ENCODE results near the gene NIPAL3. TPM values are rescaled to one million over a fixed set of nuclear protein-coding genes. Genes with fewer than 3 reads are reported as not detected.

NIPAL3 gene
- total RNA-seq, 1 donor = 31.8 TPM

GRCh38 chr1:24412408-24412807 lies 3.2 kb upstream of the NIPAL3 start:
- H3K36me3 ChIP-seq (ENCODE audit: insufficient read depth, low read length) = no peaks in the 10 kb centered on the region
- TF ChIP-seq, protein P1, sequence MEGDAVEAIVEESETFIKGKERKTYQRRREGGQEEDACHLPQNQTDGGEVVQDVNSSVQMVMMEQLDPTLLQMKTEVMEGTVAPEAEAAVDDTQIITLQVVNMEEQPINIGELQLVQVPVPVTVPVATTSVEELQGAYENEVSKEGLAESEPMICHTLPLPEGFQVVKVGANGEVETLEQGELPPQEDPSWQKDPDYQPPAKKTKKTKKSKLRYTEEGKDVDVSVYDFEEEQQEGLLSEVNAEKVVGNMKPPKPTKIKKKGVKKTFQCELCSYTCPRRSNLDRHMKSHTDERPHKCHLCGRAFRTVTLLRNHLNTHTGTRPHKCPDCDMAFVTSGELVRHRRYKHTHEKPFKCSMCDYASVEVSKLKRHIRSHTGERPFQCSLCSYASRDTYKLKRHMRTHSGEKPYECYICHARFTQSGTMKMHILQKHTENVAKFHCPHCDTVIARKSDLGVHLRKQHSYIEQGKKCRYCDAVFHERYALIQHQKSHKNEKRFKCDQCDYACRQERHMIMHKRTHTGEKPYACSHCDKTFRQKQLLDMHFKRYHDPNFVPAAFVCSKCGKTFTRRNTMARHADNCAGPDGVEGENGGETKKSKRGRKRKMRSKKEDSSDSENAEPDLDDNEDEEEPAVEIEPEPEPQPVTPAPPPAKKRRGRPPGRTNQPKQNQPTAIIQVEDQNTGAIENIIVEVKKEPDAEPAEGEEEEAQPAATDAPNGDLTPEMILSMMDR (IDR thresholded peaks at IDR 0.05; ENCODE audit: extremely low read depth, low read depth, low read length) = no peak
- peaks cover 49% of the 10 kb centered on the region for H3K4me1 ChIP-seq (ENCODE audit: insufficient read depth, low read length)
- peak overlapping the region; percentile 86 for H3K27ac ChIP-seq (ENCODE audit: low read depth, low read length)
- H4K20me1 ChIP-seq (ENCODE audit: insufficient read depth, low read length) = no peaks in the 10 kb centered on the region
- H3K27me3 ChIP-seq (ENCODE audit: insufficient read depth, low read length) = no peaks in the 10 kb centered on the region
- peaks cover 12% of the 10 kb centered on the region for H3K79me2 ChIP-seq (ENCODE audit: insufficient read depth, low read length)
- no peak for DNase-seq (ENCODE audit: insufficient read length, low spot score, missing footprints)
- no peak overlapping the region for H3K4me3 ChIP-seq (ENCODE audit: insufficient read depth, low read length)
- no peaks in the 10 kb centered on the region for H3K9me3 ChIP-seq (ENCODE audit: low read depth, low read length)
- peak overlapping the region; percentile 85 for H3K4me2 ChIP-seq (ENCODE audit: insufficient read depth, low read length)
- no peak overlapping the region for H2AFZ ChIP-seq (ENCODE audit: low read length)

GRCh38 chr1:24413350-24414163 lies 2.0 kb upstream of the NIPAL3 start, which contains the start of gene STPG1:
Gene STPG1 (minus strand): TSS chr1:24413782. CDS start chr1:24401388, 12,394 bp downstream.
- Histone ChIP-seq H3K27me3 (ENCODE audit: insufficient read depth, low read length) (no peaks in the 10 kb centered on the region), H3K36me3 (ENCODE audit: insufficient read depth, low read length) (no peaks in the 10 kb centered on the region), H3K27ac (ENCODE audit: low read depth, low read length) (peak within 1 kb of the TSS; percentile 86), H3K4me1 (ENCODE audit: insufficient read depth, low read length) (peaks cover 61% of the 10 kb centered on the region), H3K4me2 (ENCODE audit: insufficient read depth, low read length) (peak within 1 kb of the TSS; percentile 85), H3K9me3 (ENCODE audit: low read depth, low read length) (no peaks in the 10 kb centered on the region), H2AFZ (ENCODE audit: low read length) (peak within 1 kb of the TSS; percentile 95), H3K79me2 (ENCODE audit: insufficient read depth, low read length) (peaks cover 22% of the 10 kb centered on the region), H4K20me1 (ENCODE audit: insufficient read depth, low read length) (no peaks in the 10 kb centered on the region), H3K4me3 (ENCODE audit: insufficient read depth, low read length) (peak within 1 kb of the TSS; percentile 91)
- TF ChIP-seq, protein P1 (IDR thresholded peaks at IDR 0.05; ENCODE audit: extremely low read depth, low read depth, low read length) = no peak
- peak; percentile 97 for DNase-seq (ENCODE audit: insufficient read length, low spot score, missing footprints)

DNA sequence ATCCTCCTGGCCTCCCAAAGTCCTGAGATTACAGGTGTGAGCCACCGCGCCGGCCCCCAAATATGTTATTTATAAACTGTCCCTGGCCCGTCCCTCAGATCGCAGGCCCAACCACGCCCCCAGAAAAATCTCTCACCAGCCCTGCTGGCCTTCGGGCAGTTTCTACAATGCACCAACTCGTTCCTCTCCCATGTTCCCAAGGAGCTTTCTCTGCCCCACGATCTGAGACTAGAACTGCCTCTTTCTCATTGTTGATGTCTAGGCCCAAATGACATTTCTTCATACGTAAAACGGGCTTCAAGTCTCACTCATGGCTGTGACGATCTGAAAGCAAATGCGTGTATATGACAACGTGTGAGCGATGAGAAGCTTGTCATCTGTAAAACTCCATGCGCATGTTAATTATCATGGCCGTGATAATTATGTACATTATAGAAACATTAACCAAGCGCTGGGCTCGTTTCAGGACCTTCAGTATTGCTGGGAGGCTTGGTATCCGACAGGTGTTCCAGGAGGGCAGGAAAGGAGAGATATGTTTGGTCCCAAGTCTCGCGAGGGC lies 748 bp upstream of the NIPAL3 start:
- Histone ChIP-seq H3K79me2 (ENCODE audit: insufficient read depth, low read length) (peaks cover 23% of the 10 kb centered on the region), H2AFZ (ENCODE audit: low read length) (peak overlapping the region; percentile 79), H3K4me2 (ENCODE audit: insufficient read depth, low read length) (peak overlapping the region; percentile 93), H3K27ac (ENCODE audit: low read depth, low read length) (no peak overlapping the region), H3K4me1 (ENCODE audit: insufficient read depth, low read length) (peaks cover 57% of the 10 kb centered on the region), H3K9me3 (ENCODE audit: low read depth, low read length) (no peaks in the 10 kb centered on the region), H3K27me3 (ENCODE audit: insufficient read depth, low read length) (no peaks in the 10 kb centered on the region), H4K20me1 (ENCODE audit: insufficient read depth, low read length) (no peaks in the 10 kb centered on the region), H3K4me3 (ENCODE audit: insufficient read depth, low read length) (peak overlapping the region; percentile 78), H3K36me3 (ENCODE audit: insufficient read depth, low read length) (peaks cover 3% of the 10 kb centered on the region)
- TF ChIP-seq, protein P1 (IDR thresholded peaks at IDR 0.05; ENCODE audit: extremely low read depth, low read depth, low read length) = no peak
- no peak for DNase-seq (ENCODE audit: insufficient read length, low spot score, missing footprints)

All from osteoblast (primary cell).